Keratinocyte (primary cell): ENCODE data around the gene COMMD6. TPM values are rescaled to one million over a fixed set of nuclear protein-coding genes. Genes with fewer than 3 reads are reported as not detected.

ENCODE experiments used
- DNase-seq: peaks from one replicate; pipeline ENCODE4 v3.0.0-alpha.2; 2011; ENCODE audit warnings: low read depth, missing footprints, low spot score
- FAIRE-seq: peaks from 2 replicates; lab custom pipeline; 2011; peaks lifted over from hg19 to GRCh38; lab: Jason Lieb, UNC
- H2AFZ ChIP-seq: 2 replicates; pipeline ENCODE4 v1.6.0; 2012; ENCODE audit warnings: low read length, control low read depth, inconsistent platforms; ENCODE audit not compliant: control insufficient read depth
- H3K27ac ChIP-seq: 2 replicates; pipeline ENCODE4 v1.5.1; 2011; ENCODE audit warnings: low read length; ENCODE audit not compliant: control insufficient read depth, insufficient read depth
- H3K27me3 ChIP-seq: 3 replicates; pipeline ENCODE4 v1.6.0; 2011; ENCODE audit warnings: low read length; ENCODE audit not compliant: control insufficient read depth, insufficient read depth; ENCODE audit errors: extremely low read depth
- H3K36me3 ChIP-seq, 2 experiments: 2 replicates in 1 of 2; 3 replicates in 1 of 2; pipeline ENCODE4 v1.5.1; 2011; ENCODE audit warnings: low read length in 2 of 2, mild to moderate bottlenecking in 1 of 2; ENCODE audit not compliant: control insufficient read depth in 2 of 2, insufficient read depth in 2 of 2; ENCODE audit errors: extremely low read depth in 1 of 2
- H3K4me1 ChIP-seq: 3 replicates; pipeline ENCODE4 v1.5.1; 2011; ENCODE audit warnings: low read length; ENCODE audit not compliant: control insufficient read depth, insufficient read depth; ENCODE audit errors: extremely low read depth
- H3K4me2 ChIP-seq: 3 replicates; pipeline ENCODE4 v1.6.0; 2011; ENCODE audit warnings: low read depth, low read length; ENCODE audit not compliant: control insufficient read depth, insufficient read depth; ENCODE audit errors: extremely low read depth
- H3K4me3 ChIP-seq, 3 experiments: fragments of 200-600 bp in 1 of 3; sonication (generic) in 1 of 3; 2 replicates in 2 of 3; 3 replicates in 1 of 3; pipeline ENCODE4 v1.5.1; 2011 to 2016; ENCODE audit warnings: low read length in 3 of 3, mild to moderate bottlenecking in 3 of 3, control low read depth in 2 of 3, inconsistent platforms in 1 of 3, low read depth in 1 of 3, mixed read lengths in 1 of 3, mixed run types in 1 of 3, moderate library complexity in 1 of 3; ENCODE audit not compliant: control insufficient read depth in 2 of 3, insufficient read depth in 2 of 3; ENCODE audit errors: extremely low read depth in 1 of 3
- H3K79me2 ChIP-seq: 2 replicates; pipeline ENCODE4 v1.6.0; 2012; ENCODE audit warnings: low read length; ENCODE audit not compliant: control insufficient read depth, insufficient read depth
- H3K9ac ChIP-seq: 3 replicates; pipeline ENCODE4 v1.6.0; 2011; ENCODE audit warnings: low read length; ENCODE audit not compliant: control insufficient read depth, insufficient read depth; ENCODE audit errors: extremely low read depth
- H3K9me1 ChIP-seq: 3 replicates; pipeline ENCODE4 v1.6.0; 2011; ENCODE audit warnings: low read length; ENCODE audit not compliant: control insufficient read depth, insufficient read depth; ENCODE audit errors: extremely low read depth
- H3K9me3 ChIP-seq: 2 replicates; pipeline ENCODE4 v1.5.1; 2012; ENCODE audit warnings: low read depth, low read length; ENCODE audit not compliant: control insufficient read depth
- H4K20me1 ChIP-seq: 3 replicates; pipeline ENCODE4 v1.6.0; 2011; ENCODE audit warnings: low read length; ENCODE audit not compliant: control insufficient read depth, insufficient read depth; ENCODE audit errors: extremely low read depth
- EZH2 ChIP-seq: IDR thresholded peaks from one replicate; pipeline ENCODE4 v1.6.1; 2012; ENCODE audit warnings: inconsistent platforms, mild to moderate bottlenecking, low read length, moderate library complexity
- dilution Hi-C: fragments of 300-500 bp; cut with MboI; formaldehyde crosslinking; loops from one replicate; pipeline ENCODE4 v1.7.0; 2020; ENCODE audit warnings: low sequenced_read_pairs; ENCODE audit not compliant: extremely low pct_ligation_motif_present
- polyA plus RNA-seq, 5 experiments: library from polyadenylated mRNA; depleted of rRNA in 3 of 5; stranded (reverse) in 3 of 5; stranded (forward) in 1 of 5; unstranded in 1 of 5; fragments of >200 nt; gene quantifications; 1 replicate in 1 of 5; 2 replicates in 3 of 5; 3 replicates in 1 of 5; pipeline versions ENCODE4 v1.2.1 to v1.2.3, GENCODE V29; 2011 to 2012; ENCODE audit warnings: missing spikeins in 2 of 5, low read depth in 1 of 5, low replicate concordance in 1 of 5
- TF ChIP-seq, protein P1 (sequence below), 3 experiments: IDR thresholded peaks in 1 of 3; conservative IDR thresholded peaks in 1 of 3; optimal IDR thresholded peaks in 1 of 3; 2 replicates in 2 of 3; 3 replicates in 1 of 3; pipeline versions ENCODE3 to v1.5.1; 2011; ENCODE audit warnings: low read length in 3 of 3, mild to moderate bottlenecking in 3 of 3, moderate library complexity in 2 of 3, control low read depth in 1 of 3, inconsistent platforms in 1 of 3; ENCODE audit not compliant: insufficient read depth in 2 of 3; ENCODE audit errors: extremely low read depth in 1 of 3

Gene COMMD6
- polyA plus RNA-seq, 1 donor (not counting 4 experiments of a cell fraction or from before 2014, with no cell fraction given) = 403 TPM

DNA sequence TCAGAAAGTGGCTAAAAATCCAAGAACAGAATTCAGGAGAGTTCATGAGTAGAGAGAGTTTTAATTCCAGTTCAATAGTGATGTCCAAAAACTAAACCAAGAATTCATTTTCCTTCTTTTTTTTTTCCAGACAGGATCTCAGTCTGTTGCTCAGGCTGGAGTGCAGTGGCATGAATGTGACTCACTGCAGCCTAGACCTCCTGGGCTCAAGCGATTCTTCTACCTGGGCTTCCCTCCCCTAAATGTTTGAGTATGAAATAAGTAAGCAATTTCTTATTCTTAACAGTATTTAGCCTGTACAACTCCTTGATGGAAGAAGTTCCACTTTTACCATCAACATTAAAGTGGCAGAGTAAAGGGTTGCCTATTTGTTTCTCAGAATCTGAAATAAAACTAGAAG is 3.8 kb downstream of the COMMD6 start:
- H3K9me1 ChIP-seq = no peaks in the 10 kb centered on the region
- DNase-seq = no peak
- no peak overlapping the region for H3K4me2 ChIP-seq
- peaks cover 20% of the 10 kb centered on the region for H3K79me2 ChIP-seq
- H3K4me1 ChIP-seq = peaks cover 6% of the 10 kb centered on the region
- no peak overlapping the region for H3K4me3 ChIP-seq
- H3K36me3 ChIP-seq = peaks cover 5 to 12% of the 10 kb centered on the region in 2 experiments
- H3K9ac ChIP-seq = no peak overlapping the region
- no peaks in the 10 kb centered on the region for H3K9me3 ChIP-seq
- H2AFZ ChIP-seq = no peak overlapping the region
- H3K27ac ChIP-seq = no peak overlapping the region
- no peaks in the 10 kb centered on the region for H4K20me1 ChIP-seq
- TF ChIP-seq, protein P1, sequence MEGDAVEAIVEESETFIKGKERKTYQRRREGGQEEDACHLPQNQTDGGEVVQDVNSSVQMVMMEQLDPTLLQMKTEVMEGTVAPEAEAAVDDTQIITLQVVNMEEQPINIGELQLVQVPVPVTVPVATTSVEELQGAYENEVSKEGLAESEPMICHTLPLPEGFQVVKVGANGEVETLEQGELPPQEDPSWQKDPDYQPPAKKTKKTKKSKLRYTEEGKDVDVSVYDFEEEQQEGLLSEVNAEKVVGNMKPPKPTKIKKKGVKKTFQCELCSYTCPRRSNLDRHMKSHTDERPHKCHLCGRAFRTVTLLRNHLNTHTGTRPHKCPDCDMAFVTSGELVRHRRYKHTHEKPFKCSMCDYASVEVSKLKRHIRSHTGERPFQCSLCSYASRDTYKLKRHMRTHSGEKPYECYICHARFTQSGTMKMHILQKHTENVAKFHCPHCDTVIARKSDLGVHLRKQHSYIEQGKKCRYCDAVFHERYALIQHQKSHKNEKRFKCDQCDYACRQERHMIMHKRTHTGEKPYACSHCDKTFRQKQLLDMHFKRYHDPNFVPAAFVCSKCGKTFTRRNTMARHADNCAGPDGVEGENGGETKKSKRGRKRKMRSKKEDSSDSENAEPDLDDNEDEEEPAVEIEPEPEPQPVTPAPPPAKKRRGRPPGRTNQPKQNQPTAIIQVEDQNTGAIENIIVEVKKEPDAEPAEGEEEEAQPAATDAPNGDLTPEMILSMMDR (optimal IDR thresholded peaks at IDR 0.05 in 1 of 3, IDR thresholded peaks at IDR 0.05 in 1 of 3, conservative IDR thresholded peaks at IDR 0.05 in 1 of 3; ENCODE audit: extremely low read depth in 1 of 3, insufficient read depth in 2 of 3, low read length in 3 of 3) = no peak
- no peak for TF ChIP-seq EZH2
- no peaks in the 10 kb centered on the region for H3K27me3 ChIP-seq
- dilution Hi-C loops = no loop called here
- no peak for FAIRE-seq

DNA sequence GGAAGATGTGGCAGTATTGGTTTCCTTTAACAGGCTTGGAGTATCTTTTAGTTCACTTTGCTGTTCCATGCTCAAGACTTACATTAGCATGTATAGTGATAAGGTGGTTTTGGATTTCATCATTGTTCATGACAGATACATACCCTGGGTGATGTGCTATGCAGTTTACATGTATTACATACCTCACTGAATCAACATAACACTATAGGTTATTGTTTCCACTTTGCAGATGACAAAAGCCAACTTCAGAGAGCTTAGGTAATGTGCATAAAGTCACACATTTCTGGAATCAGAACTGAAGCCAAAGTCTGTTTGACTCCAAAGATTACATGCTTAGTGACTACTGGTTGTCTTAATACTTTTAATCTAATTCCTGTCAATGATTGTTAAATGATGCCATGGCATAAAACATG is 7.1 kb downstream of the COMMD6 start:
- TF ChIP-seq, protein P1 (optimal IDR thresholded peaks at IDR 0.05 in 1 of 3, IDR thresholded peaks at IDR 0.05 in 1 of 3, conservative IDR thresholded peaks at IDR 0.05 in 1 of 3; ENCODE audit: extremely low read depth in 1 of 3, insufficient read depth in 2 of 3, low read length in 3 of 3) = no peak
- no peak for TF ChIP-seq EZH2
- Histone ChIP-seq H3K4me2 (no peak overlapping the region), H3K9me3 (no peaks in the 10 kb centered on the region), H3K36me3 (peaks cover 5 to 15% of the 10 kb centered on the region in 2 experiments), H3K9me1 (no peaks in the 10 kb centered on the region), H4K20me1 (no peaks in the 10 kb centered on the region), H3K4me3 (no peak overlapping the region), H3K9ac (no peak overlapping the region), H2AFZ (no peak overlapping the region), H3K27ac (no peak overlapping the region), H3K79me2 (peaks cover 5% of the 10 kb centered on the region), H3K27me3 (no peaks in the 10 kb centered on the region), H3K4me1 (no peaks in the 10 kb centered on the region)
- DNase-seq (no peak), FAIRE-seq (no peak)
- dilution Hi-C loops = no loop called here
